ENCODE results near the gene CAMK1.
A peak's percentile ranks its signal among the peaks of the same experiment; 100 is the strongest.

The CAMK1 gene

GRCh38 chr3:9770276-9770812, 597 bp upstream of the CAMK1 start:
- no peak for DNase-seq

- DNase-seq = no peak
Observed at GRCh38 chr3:9769012-9769411, 735 bp downstream of the CAMK1 start.

- DNase-seq = no peak
Observed at GRCh38 chr3:9768141-9768775, 1.5 kb downstream of the CAMK1 start.

GRCh38 chr3:9767418-9767817, 2.3 kb downstream of the CAMK1 start:
- no peak for DNase-seq

GRCh38 chr3:9765865-9766264, 3.9 kb downstream of the CAMK1 start:
- DNase-seq = no peak

GRCh38 chr3:9762871-9763270, 6.9 kb downstream of the CAMK1 start:
- DNase-seq = no peak

GRCh38 chr3:9761919-9762318, 7.8 kb downstream of the CAMK1 start:
- no peak for DNase-seq

- no peak for DNase-seq
Observed at GRCh38 chr3:9760779-9761505, 8.8 kb downstream of the CAMK1 start.

- DNase-seq = no peak
Observed at GRCh38 chr3:9757427-9757826, 12.3 kb downstream of the CAMK1 start.

- no peak for DNase-seq
Observed at GRCh38 chr3:9754678-9755077, 15.1 kb downstream of the CAMK1 start.

GRCh38 chr3:9750556-9751411, 19.0 kb downstream of the CAMK1 start:
- DNase-seq = no peak

- DNase-seq = peak; percentile 98
Observed at GRCh38 chr3:9749645-9750555, 19.8 kb downstream of the CAMK1 start, which contains the start of gene OGG1. OGG1 (plus strand) TSS chr3:9749952; CDS start chr3:9750287, 335 bp downstream.

- no peak for DNase-seq
Observed at GRCh38 chr3:9749296-9749644, 20.5 kb downstream of the CAMK1 start.

- DNase-seq = no peak
Observed at GRCh38 chr3:9748031-9748430, 21.7 kb downstream of the CAMK1 start.

- DNase-seq = no peak
Observed at GRCh38 chr3:9747267-9747666, 22.5 kb downstream of the CAMK1 start.

- DNase-seq = no peak
Observed at GRCh38 chr3:9746330-9746729, 23.4 kb downstream of the CAMK1 start.

- no peak for DNase-seq
Observed at GRCh38 chr3:9745521-9745920, 24.2 kb downstream of the CAMK1 start.

GRCh38 chr3:9744162-9744561, 25.6 kb downstream of the CAMK1 start:
- DNase-seq = no peak

- DNase-seq = no peak
Observed at GRCh38 chr3:9743548-9743947, 26.2 kb downstream of the CAMK1 start.

- DNase-seq = no peak
Observed at GRCh38 chr3:9742560-9742959, 27.2 kb downstream of the CAMK1 start.

- DNase-seq = no peak
Observed at GRCh38 chr3:9739181-9739580, 30.6 kb downstream of the CAMK1 start.

GRCh38 chr3:9736831-9737230, 32.9 kb downstream of the CAMK1 start:
- DNase-seq = no peak
